ENCODE results near the gene USP17L5. TPM values are rescaled to one million over a fixed set of nuclear protein-coding genes. Genes with fewer than 3 reads are reported as not detected.

USP17L5 gene
- polyA plus RNA-seq, 3 donors, result not detected

Other genes starting within 250 kb of the USP17L5 start
- gene FAM90A26, start 169.0 kb upstream of the USP17L5 start, polyA plus RNA-seq, result not detected
- gene USP17L10, start 128.7 kb upstream of the USP17L5 start, polyA plus RNA-seq, result not detected
- gene USP17L11, start 124.0 kb upstream of the USP17L5 start, polyA plus RNA-seq, result not detected
- gene USP17L12, start 119.3 kb upstream of the USP17L5 start, polyA plus RNA-seq, result not detected
- not detected for gene USP17L13, start 114.5 kb upstream of the USP17L5 start, polyA plus RNA-seq
- gene USP17L15, start 105.0 kb upstream of the USP17L5 start, polyA plus RNA-seq, result not detected
- gene USP17L17, start 95.5 kb upstream of the USP17L5 start, polyA plus RNA-seq, result not detected
- not detected for gene USP17L18, start 90.8 kb upstream of the USP17L5 start, polyA plus RNA-seq
- gene USP17L19, start 86.0 kb upstream of the USP17L5 start, polyA plus RNA-seq, result not detected
- not detected for gene USP17L20, start 81.3 kb upstream of the USP17L5 start, polyA plus RNA-seq
- gene USP17L21, start 76.5 kb upstream of the USP17L5 start, polyA plus RNA-seq, result not detected
- not detected for gene USP17L22, start 71.8 kb upstream of the USP17L5 start, polyA plus RNA-seq
- not detected for gene USP17L24, start 14.2 kb upstream of the USP17L5 start, polyA plus RNA-seq
- not detected for gene USP17L25, start 9.5 kb upstream of the USP17L5 start, polyA plus RNA-seq
- not detected for gene USP17L26, start 4.7 kb upstream of the USP17L5 start, polyA plus RNA-seq
- not detected for gene USP17L27, start 4.7 kb downstream of the USP17L5 start, polyA plus RNA-seq
- not detected for gene USP17L28, start 9.5 kb downstream of the USP17L5 start, polyA plus RNA-seq
- gene USP17L29, start 14.2 kb downstream of the USP17L5 start, polyA plus RNA-seq, result not detected
- gene USP17L30, start 23.7 kb downstream of the USP17L5 start, polyA plus RNA-seq, result not detected
- not detected for gene DEFB131A, start 105.0 kb downstream of the USP17L5 start, polyA plus RNA-seq